OCI-LY1 (cell line): ENCODE results near the gene CNTN6.

Source experiments
- EZH2 ChIP-seq: fragments of 200-600 bp; sonication (generic), shearing (Covaris generic); IDR thresholded peaks from 2 replicates; pipeline ENCODE4 v1.8.0; 2017; ENCODE audit warnings: borderline replicate concordance, mixed run types, mild to moderate bottlenecking, antibody characterized with exemption, low read length, moderate library complexity, mixed read lengths
- TF ChIP-seq, protein P1 (sequence below): fragments of 200-600 bp; sonication (generic), shearing (Covaris generic); IDR thresholded peaks from 2 replicates; pipeline ENCODE4 v1.5.1; 2017; ENCODE audit warnings: mild to moderate bottlenecking, antibody characterized with exemption, low read length, moderate library complexity, mixed read lengths

DNA sequence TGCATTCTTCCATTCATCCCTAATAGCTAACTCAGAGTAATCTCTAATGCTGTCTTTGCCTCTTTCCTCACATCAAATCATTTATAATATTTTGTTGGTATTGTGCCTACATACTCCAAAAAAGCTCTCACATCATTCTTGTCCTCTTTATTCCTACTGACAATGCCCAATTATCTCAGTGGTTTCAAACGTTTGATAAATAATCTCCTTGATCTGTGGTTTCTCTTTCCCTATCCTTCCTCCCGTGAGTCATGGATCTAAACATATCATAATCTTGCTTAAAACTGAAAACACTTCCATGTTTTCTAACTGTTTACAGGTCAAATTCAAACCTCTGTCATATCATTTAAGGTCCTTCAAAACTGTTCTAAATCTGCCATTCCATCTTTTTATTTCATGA is 115.1 kb downstream of the CNTN6 start:
- TF ChIP-seq, protein P1, sequence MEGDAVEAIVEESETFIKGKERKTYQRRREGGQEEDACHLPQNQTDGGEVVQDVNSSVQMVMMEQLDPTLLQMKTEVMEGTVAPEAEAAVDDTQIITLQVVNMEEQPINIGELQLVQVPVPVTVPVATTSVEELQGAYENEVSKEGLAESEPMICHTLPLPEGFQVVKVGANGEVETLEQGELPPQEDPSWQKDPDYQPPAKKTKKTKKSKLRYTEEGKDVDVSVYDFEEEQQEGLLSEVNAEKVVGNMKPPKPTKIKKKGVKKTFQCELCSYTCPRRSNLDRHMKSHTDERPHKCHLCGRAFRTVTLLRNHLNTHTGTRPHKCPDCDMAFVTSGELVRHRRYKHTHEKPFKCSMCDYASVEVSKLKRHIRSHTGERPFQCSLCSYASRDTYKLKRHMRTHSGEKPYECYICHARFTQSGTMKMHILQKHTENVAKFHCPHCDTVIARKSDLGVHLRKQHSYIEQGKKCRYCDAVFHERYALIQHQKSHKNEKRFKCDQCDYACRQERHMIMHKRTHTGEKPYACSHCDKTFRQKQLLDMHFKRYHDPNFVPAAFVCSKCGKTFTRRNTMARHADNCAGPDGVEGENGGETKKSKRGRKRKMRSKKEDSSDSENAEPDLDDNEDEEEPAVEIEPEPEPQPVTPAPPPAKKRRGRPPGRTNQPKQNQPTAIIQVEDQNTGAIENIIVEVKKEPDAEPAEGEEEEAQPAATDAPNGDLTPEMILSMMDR = no peak
- TF ChIP-seq EZH2 = no peak
